Measurements from ENCODE around the gene WARS2. TPM values are rescaled to one million over a fixed set of nuclear protein-coding genes. Genes with fewer than 3 reads are reported as not detected.
A peak's percentile ranks its signal among the peaks of the same experiment; 100 is the strongest.

Gene WARS2
- total and polyA plus RNA-seq, 2 of the 8 experiments (the other 6 are each of a cell fraction or from before 2014, with no cell fraction given) = 4.3 to 12.9 TPM

DNA sequence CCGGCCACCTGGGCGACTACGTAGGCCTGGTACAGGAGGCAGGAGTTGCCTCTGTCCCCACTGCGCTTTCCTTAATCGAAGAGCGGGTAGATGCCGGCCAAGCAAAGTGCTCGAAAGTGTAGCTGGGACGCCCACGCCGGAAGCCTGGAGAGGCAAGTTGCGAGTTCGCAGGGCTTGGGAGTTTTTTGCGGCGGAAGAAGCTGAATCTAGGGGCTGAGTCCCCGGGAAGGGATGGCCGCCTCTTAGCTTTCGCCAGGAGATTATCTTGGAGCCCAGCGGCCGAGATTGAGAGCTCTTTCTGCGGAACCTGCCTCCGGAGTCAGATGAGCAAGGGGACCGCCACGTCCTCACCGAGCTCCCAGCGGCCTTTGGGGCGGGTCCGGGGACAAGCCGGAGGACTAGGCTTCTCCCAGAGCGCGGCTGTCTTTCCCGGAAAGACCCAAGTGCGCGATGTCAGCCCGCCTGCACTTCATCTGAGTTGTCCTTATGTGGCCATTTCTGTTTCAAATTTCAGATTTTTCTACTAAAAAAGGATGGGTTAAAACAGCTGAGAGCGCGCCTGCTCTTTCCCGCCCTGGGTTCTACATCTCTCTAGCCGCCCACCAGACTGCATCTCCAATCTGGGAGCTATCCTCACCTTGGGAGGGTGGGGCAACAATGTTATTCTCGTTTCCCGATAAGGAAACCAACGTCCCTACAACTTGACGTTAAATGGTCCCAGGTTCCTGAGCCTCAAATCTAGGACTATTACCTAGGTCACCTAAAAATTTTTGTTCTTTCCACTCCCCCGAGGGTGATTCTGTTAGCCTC, 139.9 kb downstream of the WARS2 start (continued):
- TF ChIP-seq KDM4A (IDR thresholded peaks at IDR 0.05; ENCODE audit: low read depth, low read length, severe bottlenecking) = peak; percentile 8
- TF ChIP-seq NANOG (IDR thresholded peaks at IDR 0.05; ENCODE audit: insufficient read depth, low read depth, low read length, poor library complexity, severe bottlenecking) = no peak
- no peak for TF ChIP-seq BRCA1 (IDR thresholded peaks at IDR 0.05; ENCODE audit: low read depth, low read length)
- no peak for TF ChIP-seq RFX5 (IDR thresholded peaks at IDR 0.05; ENCODE audit: borderline replicate concordance, low read depth, low read length)
- TF ChIP-seq SUZ12 (IDR thresholded peaks at IDR 0.05; ENCODE audit: low read length) = peak; percentile 92; the same call in 1 of the 2 replicates
- peak; percentile 20; the same call in 1 of the 2 replicates for TF ChIP-seq EGR1 (IDR thresholded peaks at IDR 0.05; ENCODE audit: borderline replicate concordance, low read depth, low read length)

All from H1 (cell line).